Liver (tissue), 9 donors: ENCODE measurements around the gene SCN4A. TPM values are rescaled to one million over a fixed set of nuclear protein-coding genes. Genes with fewer than 3 reads are reported as not detected.

Source experiments
- DNase-seq: peaks from one replicate; pipeline ENCODE4 v3.0.0-alpha.2; 2017; ENCODE audit warnings: low spot score
- H3K27ac ChIP-seq, 2 donors: one replicate each; pipeline ENCODE4 v1.7.0; 2013; ENCODE audit warnings: inconsistent platforms in 2 of 2, low read length in 2 of 2, control low read depth in 1 of 2, low read depth in 1 of 2, mild to moderate bottlenecking in 1 of 2
- H3K27me3 ChIP-seq, 4 donors: one replicate each; pipeline versions ENCODE4 v1.6.1 to v1.7.0; 2013; ENCODE audit warnings: low read length in 3 of 4, inconsistent platforms in 1 of 4, mild to moderate bottlenecking in 1 of 4, moderate library complexity in 1 of 4; ENCODE audit not compliant: control insufficient read depth in 4 of 4, insufficient read depth in 4 of 4
- H3K36me3 ChIP-seq, 4 donors: one replicate each; pipeline versions ENCODE4 v1.6.1 to v1.7.0; 2013; ENCODE audit warnings: low read length in 3 of 4, mild to moderate bottlenecking in 3 of 4, low read depth in 1 of 4, moderate library complexity in 1 of 4; ENCODE audit not compliant: control insufficient read depth in 4 of 4, insufficient read depth in 3 of 4
- H3K4me1 ChIP-seq, 4 donors: one replicate each; pipeline versions ENCODE4 v1.6.1 to v1.7.0; 2013; ENCODE audit warnings: low read length in 3 of 4, mild to moderate bottlenecking in 3 of 4, moderate library complexity in 1 of 4; ENCODE audit not compliant: control insufficient read depth in 4 of 4, insufficient read depth in 4 of 4
- H3K4me3 ChIP-seq, 3 donors: one replicate each; pipeline versions ENCODE4 v1.6.1 to v1.7.0; 2013; ENCODE audit warnings: low read length in 3 of 3, control low read depth in 1 of 3, low read depth in 1 of 3, mild to moderate bottlenecking in 1 of 3
- H3K9ac ChIP-seq, 2 donors: one replicate each; pipeline ENCODE4 v1.7.0; 2013; ENCODE audit warnings: low read length in 2 of 2, mild to moderate bottlenecking in 2 of 2, moderate library complexity in 2 of 2, control low read depth in 1 of 2, low read depth in 1 of 2
- H3K9me3 ChIP-seq, 4 donors: one replicate each; pipeline versions ENCODE4 v1.6.1 to v1.7.0; 2013; ENCODE audit warnings: low read length in 3 of 4; ENCODE audit not compliant: control insufficient read depth in 4 of 4
- EGR1 ChIP-seq, 2 donors: IDR thresholded peaks; 2 replicates each; pipeline ENCODE4 v1.6.1; 2016 to 2018; ENCODE audit warnings: antibody characterized with exemption in 2 of 2, low read depth in 2 of 2
- FOXA2 ChIP-seq: IDR thresholded peaks from 2 replicates; pipeline ENCODE4 v1.6.1; 2016; ENCODE audit warnings: antibody characterized with exemption
- HNF4A ChIP-seq, 2 donors: conservative IDR thresholded peaks; 2 replicates each; pipeline ENCODE4 v1.6.1; 2016; ENCODE audit warnings: antibody characterized with exemption in 2 of 2, mild to moderate bottlenecking in 2 of 2
- JUND ChIP-seq, 2 donors: IDR thresholded peaks; 2 replicates each; pipeline ENCODE4 v1.6.1; 2016; ENCODE audit warnings: antibody characterized with exemption in 2 of 2
- NR2F2 ChIP-seq: IDR thresholded peaks from 2 replicates; pipeline ENCODE4 v1.6.1; 2016; ENCODE audit warnings: antibody characterized with exemption
- RAD21 ChIP-seq, 2 donors: IDR thresholded peaks; 2 replicates each; pipeline ENCODE4 v1.6.1; 2016; ENCODE audit warnings: antibody characterized with exemption in 2 of 2, mild to moderate bottlenecking in 2 of 2
- RXRA ChIP-seq, 2 donors: IDR thresholded peaks; 2 replicates each; pipeline ENCODE4 v1.6.1; 2017 to 2018; ENCODE audit warnings: antibody characterized with exemption in 2 of 2, mild to moderate bottlenecking in 1 of 2
- ZBTB33 ChIP-seq: IDR thresholded peaks from 2 replicates; pipeline ENCODE4 v1.6.1; 2016; ENCODE audit warnings: antibody characterized with exemption
- WGBS: extraction: QIAGEN DNeasy Blood & Tissue Kit; methylation state at CpG from one replicate; pipeline ENCODE4 v1.1.7; 2013; 5-methylcytosine and 5-hydroxymethylcytosine counted together
- polyA plus RNA-seq, 2 donors: library from polyadenylated mRNA; stranded (reverse) in 1 of 2; unstranded in 1 of 2; fragments of 200-250 nt in 1 of 2; fragments of >200 nt in 1 of 2; fragmentation: Nextera tagmentation in 1 of 2; extraction: Ambion mirVana in 1 of 2; gene quantifications; one replicate each; pipeline versions ENCODE4 v1.2.1 to v1.2.3, GENCODE V29; 2013 to 2015
- total RNA-seq, 2 donors: library from RNA; depleted of rRNA; stranded (reverse); fragments of >200 nt; gene quantifications; one replicate each; pipeline ENCODE4 v1.2.3, GENCODE V29; 2014
- TF ChIP-seq, protein P1 (sequence below): fragments of 150-350 bp; IDR thresholded peaks from 2 replicates; pipeline ENCODE4 v1.5.1; 2017; ENCODE audit warnings: improper control_type of control experiment, low read depth, low read length; ENCODE audit not compliant: missing input control
- TF ChIP-seq, protein P2 (sequence below): IDR thresholded peaks from 2 replicates; pipeline ENCODE4 v1.6.1; 2016; ENCODE audit warnings: antibody characterized with exemption, mild to moderate bottlenecking
- donor health status: healthy.
- donor health status: healthy.
- donor health status: healthy.
- donor health status: healthy.
- donor health status: healthy.

The SCN4A gene
- total and polyA plus RNA-seq, 4 donors = 0.04 to 1.3 (median 0.43) TPM

DNA sequence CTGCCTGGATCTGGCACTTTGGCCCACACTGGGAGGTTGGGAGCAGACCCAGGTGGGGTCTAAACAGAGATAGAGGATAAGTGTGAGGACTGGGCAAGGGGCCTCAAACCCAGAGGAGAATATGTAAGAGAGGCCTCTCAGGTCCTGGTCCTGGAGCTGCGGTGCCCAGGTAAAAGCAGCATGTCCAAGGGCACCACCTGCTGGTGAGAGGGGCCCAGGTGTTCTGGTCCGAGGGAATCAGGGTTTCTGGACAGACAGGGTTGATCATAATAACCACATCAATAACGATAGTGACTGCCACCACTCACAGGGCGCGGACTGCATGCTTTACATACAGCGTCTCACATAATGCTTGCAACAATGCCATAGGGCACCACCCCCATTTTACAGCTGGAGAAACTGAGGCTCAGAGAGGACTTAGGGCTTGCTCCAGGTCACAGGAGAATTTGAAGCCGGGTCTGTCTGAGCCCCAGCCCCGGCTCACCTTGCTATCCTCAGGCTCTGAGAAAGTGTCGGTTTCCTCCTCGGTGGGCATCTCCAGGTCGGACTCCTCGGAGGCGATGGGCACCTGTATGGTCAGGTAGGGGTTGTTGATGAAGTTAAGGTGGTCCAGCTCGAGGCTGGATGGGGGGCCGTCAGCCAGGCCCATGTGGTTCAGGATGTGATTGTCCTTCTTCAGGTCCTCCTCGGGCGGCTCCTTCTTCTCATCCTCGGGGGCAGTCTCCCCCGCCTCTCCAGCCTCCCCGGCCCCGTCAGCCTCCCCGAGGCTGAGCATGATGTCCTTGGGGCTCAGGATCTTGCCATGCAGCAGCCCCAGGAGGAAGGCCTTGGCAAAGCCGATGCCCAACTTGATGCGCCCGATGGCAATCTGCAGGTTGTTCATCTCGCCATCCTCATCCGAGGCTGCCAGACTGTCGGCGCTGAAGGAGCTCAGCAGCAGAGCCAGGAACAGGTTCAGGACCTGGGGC, 21.5 kb downstream of the SCN4A start:
- TF ChIP-seq FOXA2 (no peak), RAD21 (IDR thresholded peaks at IDR 0.05) (peak; percentile 59 to 79), JUND (IDR thresholded peaks at IDR 0.05) (no peak), HNF4A (conservative IDR thresholded peaks at IDR 0.05) (no peak)
- TF ChIP-seq, protein P1, sequence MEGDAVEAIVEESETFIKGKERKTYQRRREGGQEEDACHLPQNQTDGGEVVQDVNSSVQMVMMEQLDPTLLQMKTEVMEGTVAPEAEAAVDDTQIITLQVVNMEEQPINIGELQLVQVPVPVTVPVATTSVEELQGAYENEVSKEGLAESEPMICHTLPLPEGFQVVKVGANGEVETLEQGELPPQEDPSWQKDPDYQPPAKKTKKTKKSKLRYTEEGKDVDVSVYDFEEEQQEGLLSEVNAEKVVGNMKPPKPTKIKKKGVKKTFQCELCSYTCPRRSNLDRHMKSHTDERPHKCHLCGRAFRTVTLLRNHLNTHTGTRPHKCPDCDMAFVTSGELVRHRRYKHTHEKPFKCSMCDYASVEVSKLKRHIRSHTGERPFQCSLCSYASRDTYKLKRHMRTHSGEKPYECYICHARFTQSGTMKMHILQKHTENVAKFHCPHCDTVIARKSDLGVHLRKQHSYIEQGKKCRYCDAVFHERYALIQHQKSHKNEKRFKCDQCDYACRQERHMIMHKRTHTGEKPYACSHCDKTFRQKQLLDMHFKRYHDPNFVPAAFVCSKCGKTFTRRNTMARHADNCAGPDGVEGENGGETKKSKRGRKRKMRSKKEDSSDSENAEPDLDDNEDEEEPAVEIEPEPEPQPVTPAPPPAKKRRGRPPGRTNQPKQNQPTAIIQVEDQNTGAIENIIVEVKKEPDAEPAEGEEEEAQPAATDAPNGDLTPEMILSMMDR = peak; percentile 49
- TF ChIP-seq, protein P2, sequence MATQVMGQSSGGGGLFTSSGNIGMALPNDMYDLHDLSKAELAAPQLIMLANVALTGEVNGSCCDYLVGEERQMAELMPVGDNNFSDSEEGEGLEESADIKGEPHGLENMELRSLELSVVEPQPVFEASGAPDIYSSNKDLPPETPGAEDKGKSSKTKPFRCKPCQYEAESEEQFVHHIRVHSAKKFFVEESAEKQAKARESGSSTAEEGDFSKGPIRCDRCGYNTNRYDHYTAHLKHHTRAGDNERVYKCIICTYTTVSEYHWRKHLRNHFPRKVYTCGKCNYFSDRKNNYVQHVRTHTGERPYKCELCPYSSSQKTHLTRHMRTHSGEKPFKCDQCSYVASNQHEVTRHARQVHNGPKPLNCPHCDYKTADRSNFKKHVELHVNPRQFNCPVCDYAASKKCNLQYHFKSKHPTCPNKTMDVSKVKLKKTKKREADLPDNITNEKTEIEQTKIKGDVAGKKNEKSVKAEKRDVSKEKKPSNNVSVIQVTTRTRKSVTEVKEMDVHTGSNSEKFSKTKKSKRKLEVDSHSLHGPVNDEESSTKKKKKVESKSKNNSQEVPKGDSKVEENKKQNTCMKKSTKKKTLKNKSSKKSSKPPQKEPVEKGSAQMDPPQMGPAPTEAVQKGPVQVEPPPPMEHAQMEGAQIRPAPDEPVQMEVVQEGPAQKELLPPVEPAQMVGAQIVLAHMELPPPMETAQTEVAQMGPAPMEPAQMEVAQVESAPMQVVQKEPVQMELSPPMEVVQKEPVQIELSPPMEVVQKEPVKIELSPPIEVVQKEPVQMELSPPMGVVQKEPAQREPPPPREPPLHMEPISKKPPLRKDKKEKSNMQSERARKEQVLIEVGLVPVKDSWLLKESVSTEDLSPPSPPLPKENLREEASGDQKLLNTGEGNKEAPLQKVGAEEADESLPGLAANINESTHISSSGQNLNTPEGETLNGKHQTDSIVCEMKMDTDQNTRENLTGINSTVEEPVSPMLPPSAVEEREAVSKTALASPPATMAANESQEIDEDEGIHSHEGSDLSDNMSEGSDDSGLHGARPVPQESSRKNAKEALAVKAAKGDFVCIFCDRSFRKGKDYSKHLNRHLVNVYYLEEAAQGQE = no peak
- Histone ChIP-seq H3K36me3 (no peaks in the 10 kb centered on the region), H3K9me3 (no peaks in the 10 kb centered on the region), H3K9ac (no peak overlapping the region), H3K4me1 (peaks cover 0 to 4% (median 0%) of the 10 kb centered on the region in 4 donors), H3K27ac (no peak overlapping the region), H3K4me3 (no peak overlapping the region), H3K27me3 (no peaks in the 10 kb centered on the region)
- DNase-seq = peak; percentile 54
- WGBS = 85% methylated on average over 29 of the region's 29 CpGs

DNA sequence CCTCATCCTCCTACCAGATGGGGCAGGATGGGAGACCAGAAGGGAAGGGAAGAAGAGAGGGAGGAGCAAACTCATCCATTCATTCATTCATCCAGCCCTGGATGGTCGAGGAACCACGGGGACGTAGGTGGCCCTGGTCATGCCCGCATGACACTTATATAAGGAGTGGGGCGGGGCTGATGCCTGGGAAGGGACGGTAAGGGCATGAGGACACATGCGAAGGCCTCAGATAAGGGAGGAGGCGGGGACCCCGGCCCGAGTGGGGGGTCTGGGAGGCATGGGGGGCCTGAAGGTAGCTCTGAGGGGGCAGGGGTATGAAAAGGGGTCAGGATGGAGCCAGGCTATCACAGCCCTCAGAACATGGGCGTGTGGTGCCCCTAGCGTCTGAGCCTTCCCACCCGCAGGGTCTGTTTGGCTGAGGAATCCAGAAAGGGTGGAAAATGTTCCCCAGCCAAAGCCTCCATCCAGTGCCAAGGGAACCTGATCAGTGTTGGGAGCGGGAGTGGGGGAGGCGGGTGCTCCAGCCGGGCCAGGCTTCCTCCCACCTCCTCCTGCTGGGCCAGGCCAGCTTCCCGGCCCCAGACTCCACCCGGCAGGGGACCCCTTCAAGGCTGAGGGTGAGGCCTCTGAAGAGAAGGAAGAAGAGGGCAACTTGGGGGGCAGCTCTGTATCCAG, 23.0 kb downstream of the SCN4A start:
- Histone ChIP-seq H3K27ac (no peak overlapping the region), H3K9ac (no peak overlapping the region), H3K36me3 (no peaks in the 10 kb centered on the region), H3K4me1 (peaks cover 0 to 4% (median 0%) of the 10 kb centered on the region in 4 donors), H3K27me3 (no peaks in the 10 kb centered on the region), H3K4me3 (no peak overlapping the region), H3K9me3 (no peaks in the 10 kb centered on the region)
- DNase-seq = no peak
- 80% methylated on average over 18 of the region's 18 CpGs for WGBS
- TF ChIP-seq NR2F2 (no peak), EGR1 (IDR thresholded peaks at IDR 0.05; ENCODE audit: low read depth in 2 of 2) (no peak), ZBTB33 (no peak), RXRA (IDR thresholded peaks at IDR 0.05) (no peak)
- TF ChIP-seq, protein P2 = no peak
